Measurements from ENCODE around the gene DCTN5.

Gene DCTN5

DNA sequence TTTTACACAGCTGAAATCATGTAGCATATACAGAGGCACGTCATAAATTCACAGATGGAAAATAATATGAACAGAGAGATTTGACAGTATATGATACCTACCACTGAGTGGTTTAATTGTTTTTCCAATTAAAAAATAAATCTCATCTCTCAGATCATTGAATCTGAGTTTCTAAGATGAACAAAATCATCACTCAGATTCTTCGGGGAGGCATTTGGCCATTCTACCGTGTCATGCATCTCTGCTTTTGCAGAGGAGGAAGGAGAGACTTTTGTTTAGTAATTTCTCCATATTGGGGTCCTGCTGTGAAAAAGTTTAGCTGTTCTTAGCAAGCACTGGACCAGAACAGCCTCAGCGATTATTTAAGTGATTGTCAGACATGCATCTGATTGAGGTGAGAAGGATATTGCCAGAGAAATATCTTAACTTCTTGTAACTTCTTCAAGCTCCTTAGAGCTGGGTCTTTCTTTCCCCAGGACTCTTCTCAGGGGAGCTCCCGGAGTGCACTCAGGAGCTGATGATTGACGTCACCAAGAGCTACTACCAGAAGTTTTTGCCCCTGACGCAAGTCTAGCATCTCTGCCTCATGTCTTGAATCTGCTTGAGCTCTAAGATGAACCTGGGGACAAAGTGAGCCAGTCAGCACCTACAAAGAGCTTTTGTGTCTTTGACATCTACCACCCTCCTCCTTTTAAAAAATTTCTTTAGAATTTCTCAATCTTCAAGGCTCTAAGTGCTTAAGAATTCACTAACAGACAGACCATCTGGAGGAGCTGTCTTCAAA, 25.5 kb downstream of the DCTN5 start:
- DNase-seq = no peak

DNA sequence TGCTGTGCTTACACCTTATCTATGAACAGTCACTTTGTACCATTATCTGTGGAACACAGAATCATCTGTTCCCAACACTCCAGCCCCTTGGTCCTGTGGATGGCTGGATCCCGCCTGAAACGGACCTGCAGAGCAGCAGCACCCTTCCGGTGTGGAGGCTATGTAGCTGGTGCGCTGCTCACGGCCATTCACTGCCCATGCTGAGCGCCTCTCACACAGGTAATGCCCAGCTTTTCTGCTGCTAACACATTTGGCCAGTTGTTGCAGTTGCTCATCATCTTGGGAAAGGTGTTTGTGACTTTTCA, 26.0 kb downstream of the DCTN5 start:
- no peak for DNase-seq

DNA sequence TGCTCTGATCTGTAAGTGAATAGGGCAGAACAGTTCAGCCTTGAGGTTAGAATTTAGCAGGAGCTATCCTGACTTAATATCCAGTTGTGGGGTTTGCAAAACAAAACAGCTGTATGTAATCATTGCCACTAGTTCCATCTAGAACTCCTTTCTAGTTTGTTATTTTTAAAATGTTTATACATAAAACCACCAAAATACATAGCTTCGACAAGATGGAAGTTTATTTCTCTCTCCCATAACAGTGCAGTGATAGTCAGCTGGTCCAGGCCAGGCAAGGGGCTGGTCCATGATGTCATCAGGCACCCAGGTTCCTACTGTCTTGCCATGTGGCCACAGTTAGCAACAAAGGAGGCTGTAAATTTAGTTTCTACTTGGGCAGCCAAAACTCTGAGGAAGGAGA, 27.0 kb downstream of the DCTN5 start:
- DNase-seq = no peak

DNA sequence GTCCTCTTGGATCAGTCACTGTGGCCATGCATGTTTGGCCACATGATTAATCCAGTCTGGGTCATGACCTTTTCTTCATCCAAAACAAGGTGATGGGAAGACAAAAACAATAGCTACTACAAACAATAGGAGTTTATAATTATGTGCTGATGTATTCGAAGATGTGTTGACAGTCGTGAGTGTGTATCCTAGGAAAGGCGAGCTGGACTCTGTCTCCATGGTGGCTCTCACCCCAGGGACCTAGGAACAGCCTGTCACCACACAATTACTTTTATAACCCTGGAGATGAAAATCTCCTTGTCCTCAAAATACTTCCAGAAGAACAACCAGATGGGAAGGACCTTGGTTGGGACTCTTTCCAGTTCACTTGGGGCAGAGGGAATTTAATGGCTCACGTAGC, 27.6 kb downstream of the DCTN5 start:
- DNase-seq = no peak

DNA sequence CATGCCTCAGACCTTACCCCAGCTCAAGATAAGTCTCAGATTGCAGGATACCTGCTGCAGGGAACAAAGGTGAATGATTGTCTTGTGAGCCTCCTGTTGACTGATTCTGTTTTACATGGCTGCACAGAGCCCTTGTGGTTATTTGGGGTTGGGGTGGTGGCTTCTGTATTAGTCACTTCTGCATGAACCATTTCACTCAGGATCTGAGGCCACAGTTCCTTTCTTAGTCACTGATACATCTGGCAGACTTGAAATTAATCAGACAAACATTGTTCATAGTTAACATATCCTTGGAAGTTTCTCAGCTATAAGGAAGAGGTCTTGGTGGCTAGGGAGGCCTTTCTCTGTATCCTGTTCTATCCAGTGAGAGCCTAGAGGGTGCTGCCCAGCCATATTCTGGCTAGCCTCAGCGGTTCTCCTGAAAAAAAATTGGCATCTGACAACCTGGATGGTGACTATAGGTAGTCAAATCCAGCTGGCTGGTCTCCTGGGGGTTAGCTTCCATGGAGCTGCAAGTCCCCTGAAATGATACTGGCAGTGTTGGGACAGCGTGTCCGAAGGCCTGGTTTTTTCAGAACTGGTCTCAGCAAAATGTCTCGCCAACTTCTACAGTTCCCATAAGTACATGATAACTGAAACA, 29.0 kb downstream of the DCTN5 start:
- no peak for DNase-seq

DNA sequence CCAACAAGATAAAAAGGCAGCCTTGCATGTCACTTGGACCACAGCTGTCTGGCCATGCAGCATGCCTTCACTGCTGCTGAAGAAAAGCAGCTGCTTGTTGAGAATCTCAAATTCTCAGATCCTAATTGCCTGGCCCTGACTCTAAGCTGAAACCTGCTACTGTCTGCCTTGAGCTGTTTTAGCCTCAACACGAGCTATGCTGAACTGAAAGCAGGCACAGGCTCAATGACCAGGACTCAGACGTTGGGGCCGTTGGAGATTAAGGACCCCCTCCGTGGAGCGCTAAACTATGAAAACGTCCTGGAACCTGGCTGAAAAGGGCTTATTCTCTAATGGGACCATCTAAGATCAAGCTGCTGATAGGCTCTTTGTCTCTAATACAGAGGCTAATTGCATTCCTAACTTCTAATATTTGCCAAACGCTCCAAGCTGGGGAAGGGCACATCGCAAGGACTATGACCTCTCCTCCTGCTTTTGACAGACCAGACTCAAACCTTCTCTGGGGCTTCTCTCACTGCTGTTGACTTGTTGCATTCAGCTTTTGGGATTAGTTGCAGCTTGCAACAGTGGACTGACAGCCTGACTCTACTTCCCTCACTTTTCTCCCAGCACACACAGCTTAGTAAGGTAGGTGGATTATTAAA, 32.8 kb downstream of the DCTN5 start:
- DNase-seq = no peak

DNA sequence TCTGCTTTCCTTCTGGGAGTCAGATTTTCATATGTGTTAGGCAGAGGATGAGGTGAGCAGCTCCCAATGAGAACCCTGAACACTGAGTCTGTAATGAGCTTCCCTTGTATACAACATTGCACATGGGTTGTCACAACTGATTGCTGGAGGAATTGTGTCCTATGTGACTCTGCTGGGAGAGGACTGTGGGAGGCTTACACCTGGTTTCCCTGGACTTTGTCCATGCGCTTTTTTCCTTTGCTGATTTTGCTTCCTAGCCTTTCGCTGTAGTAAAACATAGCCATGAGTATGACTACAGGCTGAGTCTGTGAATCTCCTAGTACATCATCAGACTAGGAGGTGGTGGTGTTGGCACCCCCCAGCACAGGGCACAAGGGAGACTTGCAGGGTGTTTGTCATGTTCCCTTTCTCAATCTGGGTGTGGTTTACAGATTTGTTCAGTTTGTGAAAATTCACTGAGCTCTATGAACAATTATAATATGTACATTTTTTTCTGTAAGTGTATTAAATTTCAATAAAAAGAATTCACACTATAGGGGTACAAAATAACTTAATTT, 35.7 kb downstream of the DCTN5 start:
- no peak for DNase-seq

DNA sequence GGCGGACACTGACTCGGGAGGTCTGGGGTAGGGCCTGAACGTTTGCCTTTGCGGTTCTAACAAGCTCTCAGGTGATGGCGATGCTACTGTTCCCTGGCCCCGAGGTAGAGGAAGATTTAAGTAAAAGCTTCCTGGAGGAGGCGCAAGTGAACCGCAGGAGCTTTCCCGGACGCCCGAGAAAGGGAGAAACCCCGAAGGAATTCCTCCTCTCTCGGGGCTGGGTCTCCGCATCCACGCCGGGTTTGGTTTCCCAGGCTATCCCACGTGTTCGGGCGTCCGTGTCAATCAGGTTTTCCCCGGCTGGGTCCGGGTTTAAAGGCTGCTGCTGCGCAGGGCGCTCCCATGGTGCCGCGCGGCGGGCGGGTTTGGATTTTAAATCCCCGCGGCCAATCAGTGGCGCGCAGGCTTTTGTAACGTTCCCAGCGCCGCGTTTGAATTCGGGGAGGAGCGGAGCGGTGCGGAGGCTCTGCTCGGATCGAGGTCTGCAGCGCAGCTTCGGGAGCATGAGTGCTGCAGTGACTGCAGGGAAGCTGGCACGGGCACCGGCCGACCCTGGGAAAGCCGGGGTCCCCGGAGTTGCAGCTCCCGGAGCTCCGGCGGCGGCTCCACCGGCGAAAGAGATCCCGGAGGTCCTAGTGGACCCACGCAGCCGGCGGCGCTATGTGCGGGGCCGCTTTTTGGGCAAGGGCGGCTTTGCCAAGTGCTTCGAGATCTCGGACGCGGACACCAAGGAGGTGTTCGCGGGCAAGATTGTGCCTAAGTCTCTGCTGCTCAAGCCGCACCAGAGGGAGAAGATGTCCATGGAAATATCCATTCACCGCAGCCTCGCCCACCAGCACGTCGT, 37.4 kb downstream of the DCTN5 start, which contains the start of gene PLK1:
TSS of gene PLK1 (plus strand) at position 460 of the 844 bp plus-strand sequence. CDS start at position 504, 44 bp downstream.
- DNase-seq = peak; percentile 67

DNA sequence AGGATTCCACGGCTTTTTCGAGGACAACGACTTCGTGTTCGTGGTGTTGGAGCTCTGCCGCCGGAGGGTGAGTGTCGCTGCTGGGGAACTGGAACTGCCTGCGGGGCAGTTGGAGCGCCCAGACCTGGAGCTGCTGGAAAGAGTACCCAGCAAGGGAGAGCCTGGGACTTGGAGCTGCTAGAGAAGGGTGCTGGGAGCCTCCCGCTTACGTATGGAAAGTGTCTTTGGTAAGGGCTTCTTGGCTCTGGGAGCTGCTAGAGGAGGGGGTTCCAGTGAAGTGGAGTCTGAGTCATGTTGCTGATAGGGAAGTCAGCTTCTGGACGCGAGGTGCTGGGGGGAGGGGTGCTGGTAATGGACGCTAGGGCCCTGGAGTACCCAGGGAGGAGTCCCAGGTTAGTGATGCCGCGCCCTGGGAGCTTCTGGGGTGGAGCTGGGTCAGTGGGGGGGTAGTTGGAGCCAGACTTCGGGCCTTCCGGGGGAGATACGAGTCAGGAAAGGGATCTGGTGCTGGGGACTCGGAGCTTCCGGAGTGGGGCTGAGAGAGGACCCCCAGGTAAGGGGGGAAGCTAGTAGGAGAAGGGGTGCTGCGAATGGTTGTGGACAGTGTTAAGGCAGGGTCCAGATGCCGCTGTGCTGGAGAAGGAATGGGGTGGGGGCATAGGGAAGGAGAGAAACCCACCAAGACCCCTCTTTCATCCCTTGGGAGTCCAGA, 38.2 kb downstream of the DCTN5 start:
- no peak for DNase-seq

DNA sequence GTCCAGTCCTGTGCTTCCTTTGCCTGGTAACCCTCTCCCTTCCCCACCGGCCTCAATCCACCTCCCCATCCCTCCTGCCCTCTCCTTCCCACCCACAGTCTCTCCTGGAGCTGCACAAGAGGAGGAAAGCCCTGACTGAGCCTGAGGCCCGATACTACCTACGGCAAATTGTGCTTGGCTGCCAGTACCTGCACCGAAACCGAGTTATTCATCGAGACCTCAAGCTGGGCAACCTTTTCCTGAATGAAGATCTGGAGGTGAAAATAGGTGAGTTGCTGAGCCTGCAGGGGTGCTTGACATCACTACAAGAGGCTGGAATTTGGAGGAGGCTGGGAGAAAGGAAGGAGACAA, 38.7 kb downstream of the DCTN5 start:
- DNase-seq = no peak

DNA sequence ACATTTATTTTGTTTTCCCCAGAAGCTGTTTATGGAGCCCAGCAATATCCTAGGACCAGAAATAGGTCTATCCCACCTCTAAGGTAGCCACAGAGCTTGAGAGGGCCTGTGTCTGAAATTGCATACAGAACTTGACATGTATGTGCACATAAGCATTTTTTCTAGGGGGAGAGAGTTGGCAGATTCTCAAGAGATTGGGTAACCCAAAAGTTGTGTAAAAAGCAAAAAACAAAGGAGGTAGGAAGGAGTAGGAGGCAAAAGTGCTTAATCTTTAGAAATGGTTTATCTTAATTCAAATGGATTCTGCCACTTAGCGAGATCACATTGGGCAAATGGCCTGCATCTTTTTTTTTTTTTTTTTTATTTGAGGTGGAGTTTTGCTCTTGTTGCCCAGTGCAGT, 40.9 kb downstream of the DCTN5 start:
- no peak for DNase-seq

DNA sequence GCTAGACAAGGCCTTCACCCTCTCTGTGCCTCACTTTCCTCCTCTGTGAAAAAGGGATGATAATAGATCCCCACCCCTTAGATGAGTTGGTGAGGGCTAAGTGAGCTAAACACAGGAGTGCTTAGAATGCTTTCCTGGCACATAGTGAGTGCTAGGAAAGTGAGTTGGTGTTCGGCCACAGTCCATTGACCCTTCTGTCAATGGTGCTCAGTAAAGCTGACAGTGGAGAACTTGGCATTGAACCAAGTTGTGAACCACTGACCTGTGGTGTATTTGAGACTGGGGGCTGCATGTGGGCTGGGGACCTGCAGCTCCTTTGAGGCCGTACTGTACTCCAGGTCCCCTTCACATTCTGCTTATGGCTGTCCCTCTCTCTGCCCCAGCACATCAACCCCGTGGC, 42.2 kb downstream of the DCTN5 start:
- DNase-seq = no peak

DNA sequence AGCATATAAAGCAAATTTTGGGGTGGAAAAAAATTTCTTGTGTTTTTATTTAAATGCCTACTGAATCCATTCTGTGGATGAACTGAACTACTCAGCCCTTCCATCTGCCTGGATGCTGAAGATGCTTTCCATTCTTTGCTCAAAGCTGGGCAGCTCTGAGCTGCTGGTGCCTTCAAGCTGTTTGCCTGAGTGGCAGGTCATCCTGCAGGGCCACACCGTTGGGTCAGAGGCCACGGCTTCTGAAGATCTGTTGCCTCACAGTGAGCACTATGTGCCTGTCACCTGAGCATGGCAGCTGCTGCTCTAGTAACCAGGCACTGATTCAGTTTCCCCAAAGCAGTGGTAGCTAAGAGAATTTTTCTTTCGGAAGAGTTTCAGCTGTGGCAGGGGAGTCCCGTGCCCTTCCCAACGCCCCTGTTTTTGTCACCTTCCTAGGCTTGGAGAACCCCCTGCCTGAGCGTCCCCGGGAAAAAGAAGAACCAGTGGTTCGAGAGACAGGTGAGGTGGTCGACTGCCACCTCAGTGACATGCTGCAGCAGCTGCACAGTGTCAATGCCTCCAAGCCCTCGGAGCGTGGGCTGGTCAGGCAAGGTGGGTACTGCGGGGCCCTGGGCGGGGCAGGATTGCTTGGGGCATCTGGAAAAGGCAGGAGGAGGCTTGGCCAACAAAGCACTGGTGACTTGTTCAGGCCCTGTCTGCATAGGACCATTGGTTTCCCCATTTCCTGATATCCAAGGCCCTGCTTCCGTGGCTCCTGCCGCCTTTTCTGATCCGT, 46.0 kb downstream of the DCTN5 start:
- DNase-seq = no peak

DNA sequence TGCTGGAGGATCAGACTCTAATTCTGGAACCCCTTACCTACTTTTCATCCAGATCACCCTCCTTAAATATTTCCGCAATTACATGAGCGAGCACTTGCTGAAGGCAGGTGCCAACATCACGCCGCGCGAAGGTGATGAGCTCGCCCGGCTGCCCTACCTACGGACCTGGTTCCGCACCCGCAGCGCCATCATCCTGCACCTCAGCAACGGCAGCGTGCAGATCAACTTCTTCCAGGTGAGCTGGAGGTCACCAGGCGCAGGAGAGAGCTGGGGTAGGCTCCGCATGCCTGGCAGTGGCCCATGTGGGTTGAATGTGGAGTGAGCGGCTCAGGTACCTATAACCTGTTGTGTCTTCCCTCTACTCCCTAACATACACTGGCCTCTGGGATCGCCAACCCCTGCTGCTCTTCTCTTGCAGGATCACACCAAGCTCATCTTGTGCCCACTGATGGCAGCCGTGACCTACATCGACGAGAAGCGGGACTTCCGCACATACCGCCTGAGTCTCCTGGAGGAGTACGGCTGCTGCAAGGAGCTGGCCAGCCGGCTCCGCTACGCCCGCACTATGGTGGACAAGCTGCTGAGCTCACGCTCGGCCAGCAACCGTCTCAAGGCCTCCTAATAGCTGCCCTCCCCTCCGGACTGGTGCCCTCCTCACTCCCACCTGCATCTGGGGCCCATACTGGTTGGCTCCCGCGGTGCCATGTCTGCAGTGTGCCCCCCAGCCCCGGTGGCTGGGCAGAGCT, 48.3 kb downstream of the DCTN5 start:
- no peak for DNase-seq

DNA sequence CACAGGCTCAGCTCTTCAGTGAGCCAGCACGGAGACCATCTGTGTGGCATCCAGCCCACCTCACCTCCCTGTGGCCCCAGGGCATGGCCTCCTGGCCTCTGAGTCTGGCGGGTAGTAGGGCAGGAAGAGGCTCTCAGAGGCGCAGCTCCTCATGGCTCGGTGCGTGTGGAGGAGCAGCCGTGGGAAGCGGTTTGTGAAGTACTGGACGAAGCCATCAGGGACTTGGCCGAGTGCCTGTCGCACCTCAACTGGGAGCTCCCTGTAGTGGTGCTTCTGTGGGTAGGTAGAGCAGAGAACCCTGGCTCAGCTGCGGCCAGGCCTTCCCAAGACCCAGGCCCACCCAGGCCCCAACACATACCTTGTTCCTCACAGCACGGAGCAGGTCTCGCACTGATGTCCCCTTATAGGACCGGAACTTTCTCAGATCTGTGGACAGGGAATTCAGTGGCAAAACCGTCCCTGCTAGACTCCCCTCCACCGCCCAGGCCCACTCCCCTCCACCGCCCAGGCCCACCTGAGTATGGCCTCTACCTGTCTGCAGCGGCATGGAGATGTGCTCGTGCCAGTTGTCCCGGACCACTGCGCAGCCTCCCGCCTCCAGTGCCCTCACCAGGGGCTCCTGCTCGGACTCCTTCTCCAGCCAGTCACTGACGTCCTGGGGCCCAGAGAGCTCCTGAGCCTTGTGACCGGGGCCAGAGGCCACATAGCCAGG, 49.7 kb downstream of the DCTN5 start:
- DNase-seq = no peak

DNA sequence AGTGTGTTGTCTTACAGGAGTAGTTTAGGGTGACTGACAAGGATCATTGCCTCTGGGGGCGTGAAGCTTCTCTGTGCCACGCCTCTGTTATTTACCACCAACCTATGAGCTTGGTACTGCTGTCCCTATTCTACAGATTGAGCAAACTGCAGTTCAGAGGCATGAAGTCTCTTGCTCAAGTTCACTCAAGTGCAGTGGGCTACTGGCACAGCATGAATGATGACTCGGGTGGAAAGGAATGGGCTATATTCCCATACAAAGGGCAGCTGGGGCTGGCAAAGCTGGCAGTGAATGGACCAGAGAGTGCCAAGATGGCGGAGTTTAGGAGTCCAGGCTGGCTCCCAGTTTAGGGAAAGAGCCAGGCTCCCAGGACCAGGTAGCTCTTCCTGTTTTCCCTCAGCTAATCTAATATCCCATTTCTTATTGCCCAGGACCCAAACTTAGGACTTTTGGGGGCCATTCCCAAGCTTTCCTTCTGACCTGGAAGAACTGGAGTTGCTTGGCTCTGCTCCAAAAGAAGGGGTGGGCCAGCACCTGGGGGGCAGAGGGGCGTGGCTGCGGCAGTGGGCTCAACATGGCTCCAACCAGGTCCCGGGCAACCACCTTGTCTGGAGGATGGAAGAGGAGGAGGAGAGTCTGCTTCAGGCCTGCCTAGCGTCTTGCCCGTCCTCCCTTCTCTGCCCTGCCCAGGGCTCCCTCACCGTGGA, 50.4 kb downstream of the DCTN5 start:
- no peak for DNase-seq

DNA sequence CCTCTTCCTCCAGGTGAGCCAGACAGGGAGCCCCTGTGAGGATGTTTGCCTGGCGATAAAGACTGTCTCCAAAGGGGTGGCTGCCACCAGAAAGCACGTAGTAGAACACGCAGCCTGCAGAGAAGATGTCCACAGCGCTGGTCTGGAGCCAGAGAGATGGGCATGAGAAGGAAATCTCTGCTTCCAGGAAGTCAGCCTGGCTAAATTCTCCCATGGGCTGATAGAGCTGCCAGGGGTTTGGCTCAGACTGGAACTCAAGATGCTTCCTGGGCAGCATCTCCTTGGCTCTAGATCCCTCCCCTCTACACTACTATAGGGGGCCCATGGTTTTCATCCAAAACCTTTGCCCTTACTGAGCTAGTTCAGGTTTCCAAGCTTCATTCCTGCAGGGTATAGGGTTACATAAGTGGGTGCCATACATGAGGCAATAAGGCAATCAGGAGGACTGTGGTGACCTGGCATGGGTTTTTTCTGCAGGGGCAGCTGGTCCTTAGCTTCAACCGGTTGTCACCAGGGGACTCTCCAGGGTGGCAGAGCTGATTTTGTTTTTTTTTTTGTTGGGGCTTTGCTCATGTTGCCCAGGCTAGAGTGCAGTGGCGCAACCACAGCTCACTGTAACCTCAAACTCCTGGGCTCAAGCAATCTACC, 51.0 kb downstream of the DCTN5 start:
- no peak for DNase-seq

DNA sequence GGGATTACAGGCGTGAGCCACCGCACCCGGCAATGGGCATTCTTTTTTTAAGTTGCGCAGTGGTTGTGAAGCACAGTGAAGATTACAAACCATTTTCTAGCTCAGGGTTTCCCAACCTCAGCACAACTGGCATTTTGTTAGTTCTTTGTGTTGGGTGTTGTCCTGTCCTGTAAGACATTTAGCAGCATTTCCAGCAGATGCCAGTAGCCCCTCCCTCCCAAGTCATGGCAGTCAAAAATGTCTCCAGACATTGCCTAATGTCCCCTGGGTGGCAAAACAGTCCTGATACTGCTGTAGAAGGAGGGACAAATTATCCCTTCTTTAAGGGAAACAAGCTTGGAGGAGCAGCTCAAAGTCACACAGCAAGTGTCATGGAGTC, 53.0 kb downstream of the DCTN5 start:
- no peak for DNase-seq
